HG02642 (cell line): Measurements from ENCODE around the gene CFAP99.

Experiments
- ATAC-seq: cut with Tn5 transposase; IDR thresholded peaks from one replicate; pipeline ENCODE4 v1.9.1; 2021; ENCODE audit warnings: mild to moderate bottlenecking; ENCODE audit not compliant: unreplicated experiment, poor library complexity

CFAP99 gene

DNA sequence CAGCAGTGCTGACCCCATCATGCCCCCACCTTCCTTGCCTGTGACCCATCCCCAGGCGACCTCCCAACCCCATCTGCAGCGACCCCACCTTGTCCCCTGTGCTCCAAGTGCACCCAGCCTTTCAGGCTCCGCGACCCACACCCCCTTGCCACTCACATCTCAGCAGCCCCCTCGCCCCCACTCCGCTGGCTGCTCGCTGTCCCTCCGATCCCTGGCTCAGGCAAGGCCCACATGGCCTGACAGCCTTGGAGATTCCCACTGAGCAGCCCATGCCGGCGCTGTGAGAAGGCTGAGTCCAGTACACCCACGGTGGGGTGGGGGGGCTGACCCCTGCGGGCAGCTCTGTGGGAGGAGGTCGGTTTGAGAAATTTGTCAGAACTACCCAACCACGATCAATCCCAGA lies 9.4 kb upstream of the CFAP99 start:
- no peak for ATAC-seq

DNA sequence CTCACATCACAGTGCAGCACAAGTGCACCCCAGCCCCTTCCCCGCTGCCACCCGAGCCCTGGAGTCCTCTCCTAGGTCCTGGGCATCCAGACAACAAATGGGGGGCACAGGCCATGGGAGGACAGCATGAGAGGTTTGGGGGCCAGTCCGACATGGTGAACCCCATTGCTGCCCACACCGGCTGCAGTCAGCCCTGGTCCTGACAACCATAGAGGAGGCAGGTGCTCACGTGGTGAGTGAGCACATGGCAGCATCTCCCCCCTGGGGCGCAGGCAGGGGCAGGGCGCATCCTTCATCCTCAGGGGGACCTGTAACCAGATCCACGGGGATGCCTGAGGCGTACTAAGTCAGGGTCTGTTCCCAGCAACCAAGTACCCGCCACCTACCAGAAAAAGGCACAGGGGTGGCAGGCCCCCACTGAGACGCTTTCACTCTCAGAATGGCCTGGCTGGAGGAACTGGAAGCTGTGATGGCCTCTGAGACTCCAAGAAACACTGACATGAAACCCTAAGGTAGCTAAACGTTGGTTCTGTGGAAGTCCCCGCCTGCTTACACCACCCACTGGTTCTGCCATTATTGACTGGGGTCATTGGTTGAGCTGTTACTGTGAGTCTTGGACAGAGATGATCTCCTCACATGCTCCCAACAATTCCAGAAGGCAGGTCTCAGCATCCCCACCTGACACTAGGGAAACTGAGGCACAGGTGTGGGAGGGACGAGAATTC lies 6.8 kb upstream of the CFAP99 start:
- ATAC-seq = no peak

DNA sequence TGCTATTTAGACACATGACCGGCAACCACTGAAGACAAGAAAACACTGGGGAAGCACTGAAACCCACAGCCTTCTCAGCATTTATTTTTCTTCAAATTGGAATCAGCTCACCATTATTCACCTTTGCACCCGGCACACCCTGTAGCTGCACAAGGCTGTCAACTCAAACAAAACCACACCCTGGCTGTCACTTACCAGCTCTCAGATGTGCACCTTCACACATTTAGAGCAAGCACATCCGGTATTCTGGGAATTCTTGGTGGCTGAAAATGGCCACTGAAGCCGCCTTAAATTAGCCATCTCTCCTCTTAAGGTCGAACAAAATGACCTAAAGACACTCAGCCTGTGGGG lies 6.2 kb upstream of the CFAP99 start:
- ATAC-seq = peak; percentile 18

DNA sequence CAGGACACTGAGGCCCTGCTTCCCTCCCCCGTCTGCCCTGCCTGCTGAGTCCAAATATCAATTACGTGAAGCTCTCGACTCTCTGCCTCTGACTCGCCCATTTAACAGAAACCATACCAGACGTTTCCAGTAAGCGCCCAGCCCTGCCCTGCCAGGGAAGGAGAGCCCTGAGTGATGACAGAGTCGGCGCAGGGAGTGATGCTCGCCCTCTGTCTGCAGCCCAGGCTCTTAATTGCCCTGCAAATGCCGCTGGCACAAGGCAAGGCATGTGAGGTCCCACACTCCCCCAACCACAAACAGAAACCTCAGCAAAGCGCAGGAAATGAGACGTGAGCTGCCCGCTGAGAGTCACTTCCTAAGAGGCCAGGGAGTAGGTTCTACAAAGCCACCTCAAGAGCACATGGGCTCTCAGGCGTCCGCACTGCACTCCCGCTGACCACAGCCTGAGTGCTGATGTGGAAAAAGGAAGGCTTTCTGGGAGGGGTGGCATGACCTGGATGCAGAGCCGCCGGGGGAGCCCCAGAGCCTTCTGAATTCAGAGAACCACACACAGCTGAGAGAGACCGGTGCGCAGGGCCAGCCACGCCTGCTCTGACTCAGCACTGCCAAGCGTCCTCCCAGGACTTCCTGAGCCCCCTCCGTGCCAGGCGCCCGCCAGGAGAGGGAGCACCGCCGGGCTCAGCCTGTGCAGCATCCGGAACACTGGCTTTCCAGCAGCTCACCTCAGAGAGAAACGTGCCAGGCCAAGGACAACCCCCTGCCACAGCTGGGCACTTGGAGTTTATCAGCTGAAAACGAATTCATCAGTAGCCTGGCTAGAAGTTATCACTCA lies 5.7 kb upstream of the CFAP99 start:
- peak; percentile 54 for ATAC-seq

DNA sequence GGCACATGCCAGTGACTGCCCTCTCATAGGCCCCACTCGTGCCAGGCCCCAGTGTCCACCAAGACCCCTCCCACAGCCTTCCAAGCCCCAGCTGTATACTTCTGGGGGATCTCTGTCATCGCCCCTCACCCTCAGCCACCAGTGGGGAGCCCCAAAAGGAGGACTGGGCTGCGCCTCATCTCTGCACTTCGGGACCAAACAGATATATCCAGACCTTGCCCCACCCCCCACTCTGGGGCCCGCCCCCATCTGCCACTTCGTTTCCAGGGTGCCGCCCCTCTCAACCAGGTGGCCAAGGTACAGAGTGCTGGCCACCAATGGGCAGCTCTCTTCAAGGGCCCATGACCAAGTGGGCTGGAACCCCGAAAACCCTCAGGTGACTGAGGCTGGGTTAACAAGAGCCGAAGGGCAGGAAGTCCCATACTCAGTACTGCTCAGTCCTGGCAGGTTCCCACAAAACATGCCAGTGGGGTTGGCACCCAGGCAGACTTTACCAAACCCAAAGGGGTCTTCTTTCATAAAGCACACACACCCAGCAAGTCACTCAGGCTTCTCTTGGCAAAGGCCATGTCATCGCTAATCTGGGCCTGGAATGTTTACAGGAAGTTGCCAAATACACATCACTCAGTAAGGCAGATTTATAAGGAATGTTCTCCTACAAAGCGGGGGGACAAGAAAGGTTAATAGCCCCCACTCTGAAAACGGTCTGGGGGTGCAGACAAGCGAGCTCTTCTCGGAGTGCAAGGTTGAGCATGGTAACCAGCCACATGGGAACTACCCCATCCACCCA lies 4.7 kb upstream of the CFAP99 start:
- ATAC-seq = no peak

DNA sequence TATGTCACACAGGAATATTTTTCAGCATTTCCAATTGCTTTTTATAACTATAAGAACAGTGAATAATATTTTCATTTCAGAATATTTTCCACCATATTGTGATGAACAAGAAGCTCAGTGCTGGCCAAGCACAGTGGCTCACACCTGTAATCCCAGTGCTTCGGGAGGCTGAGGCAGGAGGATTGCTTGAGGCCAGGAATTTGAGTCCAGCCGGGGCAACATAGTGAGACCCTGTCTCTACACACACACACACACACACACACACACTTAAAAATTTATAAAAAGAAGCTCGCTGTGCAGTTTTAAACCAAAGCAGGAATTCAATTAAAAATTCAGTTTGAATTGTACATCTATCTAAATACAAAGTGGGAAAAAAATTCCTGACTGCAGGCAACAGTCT lies 3.5 kb upstream of the CFAP99 start:
- no peak for ATAC-seq

DNA sequence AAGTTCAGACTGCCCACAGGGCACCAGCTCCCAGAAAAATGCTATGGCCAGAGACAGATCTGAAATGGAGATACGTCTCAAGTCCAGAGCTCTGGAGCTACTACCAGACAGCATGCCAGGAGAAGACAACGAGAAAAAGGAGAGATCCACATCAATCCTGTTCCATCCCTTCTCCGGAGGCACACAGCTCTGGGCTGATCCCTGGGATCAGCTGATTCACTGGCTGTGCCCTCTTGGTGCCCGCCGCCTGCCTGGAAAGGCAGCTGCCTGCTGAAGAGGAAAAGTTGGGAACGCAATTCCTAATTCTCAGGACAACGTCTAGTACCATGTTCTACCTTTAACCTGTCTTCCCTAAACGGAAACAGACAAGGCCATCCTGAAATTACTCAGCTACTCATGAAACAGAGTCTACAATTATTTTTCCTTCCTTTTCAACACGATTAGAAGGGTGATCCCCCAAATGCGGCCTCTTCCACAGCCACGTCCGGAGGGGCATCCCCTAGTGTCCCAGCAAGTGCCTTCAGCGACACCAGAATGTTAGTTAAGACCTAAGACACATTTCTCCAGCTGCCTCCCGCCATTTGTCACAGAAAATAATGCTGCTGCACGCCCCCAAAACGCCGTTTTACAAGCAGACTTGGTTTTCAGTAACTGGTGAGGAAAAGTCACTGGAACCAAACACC lies 2.7 kb upstream of the CFAP99 start:
- ATAC-seq = no peak

DNA sequence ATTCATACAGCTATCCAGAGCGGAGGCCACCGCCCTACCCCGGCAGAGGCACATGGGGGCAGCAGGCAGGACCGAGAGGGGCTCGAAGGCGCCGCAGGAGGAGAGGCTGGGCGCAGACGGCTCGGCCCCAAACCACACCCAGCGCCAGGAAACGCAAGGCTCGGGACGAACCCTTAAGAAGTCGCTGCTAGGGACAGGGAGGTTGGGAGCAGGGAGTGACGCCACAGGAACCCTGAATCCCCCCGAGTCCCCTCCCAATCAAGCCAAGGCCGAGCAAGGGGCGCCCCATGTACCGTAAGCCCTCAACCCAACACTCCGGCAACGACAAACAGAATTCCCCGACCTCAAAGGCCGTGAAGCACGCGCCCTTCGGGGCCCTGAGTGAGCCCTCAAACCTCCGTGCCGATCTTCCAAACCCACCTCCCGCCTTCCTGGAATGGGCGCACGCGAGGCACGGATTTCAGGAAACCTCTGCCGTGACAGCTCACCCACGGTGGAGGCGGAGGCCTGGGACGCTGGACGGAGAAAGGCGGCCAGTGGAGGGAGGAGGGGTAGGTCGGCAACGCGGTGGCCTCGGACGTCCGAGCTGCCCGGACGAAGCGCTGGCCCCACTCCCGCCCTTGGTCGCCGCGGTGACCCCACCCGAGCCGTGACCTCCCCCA lies 2.1 kb upstream of the CFAP99 start:
- no peak for ATAC-seq

DNA sequence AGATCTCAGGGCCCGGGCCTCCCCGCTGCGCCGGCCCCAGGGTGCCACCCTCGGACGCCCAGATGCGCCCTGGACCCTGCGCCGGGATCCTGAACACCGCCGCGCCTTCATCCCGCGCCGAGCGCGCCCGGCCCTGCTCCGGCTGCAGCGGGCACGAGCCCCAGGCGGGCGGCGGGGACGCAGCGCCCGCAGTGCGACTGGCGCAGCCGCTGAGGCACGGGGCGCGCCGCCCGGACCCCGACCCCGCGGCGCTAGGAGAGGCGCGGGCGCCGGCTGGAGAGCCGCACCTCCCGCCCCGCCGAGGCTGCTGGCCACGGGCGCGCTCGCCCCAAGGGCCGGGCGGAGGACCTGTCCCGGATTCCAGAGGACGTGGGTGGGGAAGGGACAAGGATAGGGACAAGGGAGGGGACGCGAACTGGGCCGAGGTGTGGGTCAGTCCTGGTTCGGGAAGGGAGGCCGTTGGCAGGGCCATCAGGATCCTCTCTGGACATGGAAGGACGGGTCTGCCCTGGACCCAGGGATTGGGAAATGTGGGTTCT lies 1.5 kb upstream of the CFAP99 start:
- ATAC-seq = no peak

DNA sequence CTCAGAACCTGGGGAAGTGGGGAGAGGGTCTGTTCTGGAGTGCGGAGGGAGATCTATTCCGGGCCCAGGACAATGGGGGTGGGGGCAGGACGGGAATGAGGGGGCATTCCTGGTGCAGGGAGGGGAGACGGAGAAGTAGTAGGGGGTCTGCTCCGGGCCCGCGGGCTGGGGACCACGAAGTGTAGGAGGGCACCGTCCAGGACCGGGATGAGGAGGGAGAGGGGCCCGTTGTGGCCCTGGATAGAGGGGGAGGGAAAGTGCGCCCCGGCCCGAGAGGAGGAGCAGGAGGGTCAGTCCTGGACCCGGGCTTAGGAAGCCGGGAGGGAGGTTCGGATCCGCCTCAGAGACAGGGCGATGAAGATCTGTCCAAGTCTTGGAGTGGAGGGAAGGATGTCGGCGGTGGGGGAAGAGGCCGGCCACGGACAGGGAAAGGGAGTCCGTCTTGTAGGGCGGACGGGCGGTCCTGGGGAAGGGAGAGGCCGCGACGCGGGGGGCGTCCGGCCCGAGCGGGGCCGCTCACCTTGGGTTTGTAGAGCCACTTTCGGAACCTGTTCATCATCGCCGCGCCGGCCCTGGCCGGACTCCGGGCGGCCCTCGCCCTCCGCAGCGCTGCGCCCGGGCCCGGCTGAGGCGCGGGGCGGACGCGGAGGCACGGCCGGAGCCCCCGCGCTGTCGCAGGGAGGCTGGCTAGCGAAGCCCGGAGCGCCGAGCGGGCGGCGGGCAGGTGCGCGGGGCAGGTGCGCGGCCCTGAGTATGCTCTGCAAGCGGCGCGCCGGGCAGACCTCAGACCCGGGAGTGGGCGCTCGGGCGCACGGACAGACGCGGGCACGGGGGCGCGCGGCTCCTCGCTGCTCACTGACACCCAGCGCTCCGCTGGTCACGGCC lies 748 bp upstream of the CFAP99 start, which contains the start of gene ZFYVE28:
Gene ZFYVE28, minus strand, starts transcription at position 881 of the 885 bp plus-strand sequence. Its CDS starts 322 bp downstream, at position 559.
- peak; percentile 10 for ATAC-seq

DNA sequence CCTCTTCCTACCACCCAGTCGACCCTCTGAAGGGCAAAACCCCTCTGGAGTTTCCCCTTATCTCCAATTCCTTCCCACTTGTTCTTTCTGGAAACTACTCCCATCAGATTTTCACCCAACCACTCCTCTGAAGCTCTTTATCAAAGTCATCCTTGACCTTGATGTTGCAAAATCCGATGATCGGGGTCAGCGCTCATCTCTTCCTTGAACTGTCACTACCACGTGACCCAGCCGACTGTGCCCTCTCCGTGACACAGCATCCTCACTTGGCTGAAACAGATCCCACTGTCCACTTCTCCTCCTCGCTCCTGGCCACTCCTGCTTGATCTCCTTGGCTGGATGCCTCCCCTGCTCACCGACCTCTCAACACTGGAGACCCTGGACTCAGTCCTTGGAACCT lies 1.1 kb downstream of the CFAP99 start:
- no peak for ATAC-seq

DNA sequence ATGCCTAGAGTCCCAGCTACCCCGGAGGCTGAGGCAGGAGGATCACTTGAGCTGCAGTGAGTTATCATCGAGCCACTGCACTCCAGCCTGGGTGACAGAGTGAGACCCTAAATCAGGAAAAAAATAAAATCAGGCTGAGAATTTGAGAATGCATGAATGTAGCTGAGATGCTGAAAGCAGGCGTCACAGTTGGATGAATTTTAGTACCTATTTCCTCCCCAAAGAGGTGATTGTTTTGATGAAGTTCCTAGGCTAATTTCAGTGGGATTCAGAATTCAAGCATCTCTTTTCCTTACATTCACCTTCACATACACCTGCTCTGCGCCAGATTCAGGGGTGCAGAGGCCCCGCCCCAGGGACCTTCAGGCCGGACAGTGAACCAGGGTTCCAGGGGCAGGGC lies 3.2 kb downstream of the CFAP99 start:
- ATAC-seq = no peak

DNA sequence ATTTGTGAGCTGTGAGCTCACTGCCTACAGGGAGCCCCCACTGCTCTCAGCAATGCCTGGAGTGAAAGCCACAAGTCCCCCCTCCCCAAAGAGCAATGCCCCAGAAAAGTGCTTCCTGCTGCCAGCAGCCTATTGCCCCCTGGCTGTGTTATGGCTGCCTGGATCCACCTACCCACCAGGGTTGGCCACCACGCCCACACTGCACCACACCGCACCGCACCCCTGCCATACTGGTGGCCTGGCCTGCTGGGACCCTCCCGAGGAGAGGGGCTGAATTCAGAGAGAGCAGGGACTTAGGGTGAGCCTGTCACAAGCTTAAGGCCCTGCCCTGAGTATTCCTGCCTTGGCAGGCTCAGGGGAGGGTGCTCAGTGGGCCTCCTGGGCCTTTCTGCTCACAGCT lies 4.3 kb downstream of the CFAP99 start:
- no peak for ATAC-seq

DNA sequence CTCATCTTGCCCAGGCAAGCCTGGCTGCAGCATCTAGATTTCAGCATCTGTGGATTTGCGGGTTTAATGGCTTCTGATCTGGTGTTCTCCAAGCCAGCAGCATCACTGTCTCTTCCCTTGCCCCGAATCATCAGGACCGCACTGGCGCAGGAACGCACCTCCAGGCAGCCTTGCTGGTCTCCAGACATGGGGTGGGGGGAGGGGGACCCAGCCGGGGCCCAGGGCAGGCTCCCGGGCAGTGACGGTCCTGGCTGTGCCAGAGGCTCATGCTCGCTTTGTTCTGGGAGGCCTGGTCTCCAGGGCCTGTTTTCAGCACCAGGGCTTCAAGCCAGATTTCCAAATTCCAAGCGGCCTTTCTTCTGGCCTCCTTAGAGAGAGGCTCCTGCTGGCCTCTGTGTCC lies 4.9 kb downstream of the CFAP99 start:
- no peak for ATAC-seq

DNA sequence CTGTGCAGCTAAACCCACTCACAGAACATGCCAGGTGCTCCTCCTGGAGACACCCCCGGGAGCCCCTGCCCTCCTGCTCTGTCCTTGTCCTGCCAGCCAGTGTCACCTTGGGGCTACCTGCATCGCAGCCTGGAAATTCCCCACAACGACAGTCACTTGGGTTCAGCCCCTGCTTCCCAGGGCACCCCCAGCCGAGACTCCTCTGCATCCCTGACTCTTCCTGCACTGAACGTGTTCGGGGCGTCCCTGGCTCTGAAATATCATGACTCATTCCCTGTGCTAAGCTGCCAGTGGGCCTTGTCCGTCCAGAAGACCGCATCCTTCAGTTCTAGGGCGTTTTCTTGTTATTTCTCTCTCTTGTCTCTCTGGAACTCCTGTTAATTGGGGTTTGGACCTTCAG lies 5.8 kb downstream of the CFAP99 start:
- no peak for ATAC-seq

DNA sequence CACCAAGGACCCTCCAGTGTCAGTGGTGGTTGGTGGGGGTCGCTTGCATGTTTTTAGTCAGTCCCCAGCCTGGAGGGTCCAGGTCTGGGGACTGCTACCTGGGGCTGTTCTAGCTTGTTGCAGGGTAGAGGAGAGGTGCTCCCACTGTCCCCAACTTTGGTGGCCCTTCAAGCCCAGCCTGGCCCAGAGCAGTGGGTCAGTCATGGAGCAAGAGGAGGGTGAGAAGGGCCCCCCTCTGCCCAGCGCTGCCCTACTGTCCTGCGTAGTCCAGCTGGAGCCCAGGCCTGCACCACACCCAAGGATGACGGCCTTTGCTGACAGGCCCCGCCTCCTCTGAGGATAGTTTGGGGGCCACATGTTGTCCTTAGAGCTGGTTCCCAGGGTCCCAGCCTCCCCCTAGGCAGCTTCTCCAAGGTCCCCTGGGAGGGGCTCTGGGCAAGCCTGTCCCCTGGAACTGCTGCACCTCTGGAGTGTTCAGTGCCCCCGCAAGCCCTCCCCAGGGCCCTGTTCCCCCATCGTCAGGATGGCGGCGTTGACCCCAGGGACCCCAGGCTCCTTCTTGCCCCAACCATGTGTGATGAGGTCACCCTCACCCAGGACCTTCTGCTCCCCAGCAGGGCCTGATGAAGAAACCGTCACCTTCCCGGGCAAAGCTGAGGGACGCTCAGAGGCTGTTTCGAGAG lies 6.8 kb downstream of the CFAP99 start:
- no peak for ATAC-seq

DNA sequence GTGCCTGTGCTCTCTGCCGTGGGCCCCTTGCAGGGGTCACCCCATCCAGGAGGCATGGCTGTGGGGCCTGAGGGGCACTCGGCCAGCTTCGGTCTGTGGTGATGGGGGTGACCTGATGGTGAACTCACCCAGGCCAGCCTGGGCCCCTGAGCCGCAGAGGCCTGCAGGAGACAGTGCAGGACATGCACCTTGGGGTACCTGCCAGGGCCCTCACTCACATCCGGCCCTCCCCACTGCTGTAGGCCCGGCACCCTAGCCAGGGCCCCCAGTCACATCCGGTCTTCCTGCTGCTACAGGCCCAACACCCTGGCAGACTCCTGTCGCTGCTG lies 7.3 kb downstream of the CFAP99 start:
- ATAC-seq = no peak

DNA sequence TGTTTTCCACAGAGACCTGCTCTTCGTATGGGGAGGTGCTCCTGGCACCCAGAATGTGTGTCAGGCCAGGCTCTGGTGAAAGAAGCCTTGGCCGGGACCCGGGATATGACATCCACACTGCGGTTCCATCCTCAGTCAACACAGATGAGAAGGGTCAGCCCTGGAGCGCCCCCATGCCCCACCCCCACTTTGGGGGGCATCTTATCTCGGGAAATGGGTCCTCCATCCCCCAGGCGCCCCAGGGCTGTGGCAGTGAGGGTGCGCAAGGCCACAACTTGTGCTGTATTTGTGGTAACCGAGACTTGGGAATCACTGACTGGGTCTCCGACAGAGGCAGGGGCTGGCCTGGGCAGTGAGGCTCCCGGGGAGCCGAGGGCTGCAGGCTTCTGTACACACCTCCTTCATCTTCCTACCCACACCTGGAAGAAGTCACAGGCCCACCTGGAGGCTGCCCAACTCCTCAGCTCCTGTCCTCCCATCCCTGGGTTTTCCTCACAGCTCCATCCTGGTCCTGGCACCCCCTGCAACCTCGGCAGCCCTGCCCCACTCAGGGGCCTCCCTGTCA lies 8.0 kb downstream of the CFAP99 start:
- no peak for ATAC-seq
